ENCODE data around the gene BSN. TPM values are rescaled to one million over a fixed set of nuclear protein-coding genes. Genes with fewer than 3 reads are reported as not detected.

The BSN gene
- total RNA-seq, 1 experiment from 2014 or later: 0.37 TPM

DNA sequence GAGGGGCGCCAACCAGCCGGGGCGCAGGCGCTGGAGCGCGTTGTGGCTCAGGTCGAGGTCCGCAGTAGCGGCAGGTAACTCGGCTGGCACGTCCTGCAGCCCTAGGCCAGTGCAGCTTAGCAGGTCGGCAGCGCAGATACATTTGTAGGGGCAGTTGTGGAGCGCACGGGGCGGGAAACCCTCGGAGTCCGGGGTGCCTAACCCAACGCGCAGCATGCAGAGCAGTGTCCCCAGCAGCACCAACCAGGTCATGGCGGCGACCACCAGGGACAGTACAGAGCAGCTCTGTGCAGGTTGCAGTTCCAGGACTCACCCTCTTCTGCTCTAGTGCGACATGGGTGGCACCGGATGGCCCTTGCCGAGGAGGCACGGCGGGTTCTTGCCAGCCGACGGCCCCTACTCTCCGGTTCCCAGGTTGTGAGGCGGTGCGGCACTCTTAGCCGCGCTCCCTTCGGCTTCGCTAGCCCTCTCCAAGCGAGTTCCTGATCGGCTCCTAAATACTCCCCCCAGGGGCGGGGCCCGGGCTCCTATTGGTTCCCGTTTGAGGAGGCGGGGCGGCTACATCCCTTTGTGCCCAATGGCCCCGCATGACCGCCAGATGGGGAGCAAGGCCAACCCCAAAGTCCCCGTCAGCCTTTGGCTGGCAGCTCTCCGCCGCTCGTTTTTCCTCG, 165.1 kb downstream of the BSN start, which contains the start of gene AMIGO3:
Gene AMIGO3 (minus strand): TSS at position 471 of the 671 bp plus-strand sequence. CDS start 219 bp downstream, at position 252.
- DNase-seq (ENCODE audit: unreplicated experiment): peak; percentile 87
- BruUV-seq (replicated peaks): no TSS peak
- ChIA-PET POLR2A (interaction anchor here (1.4 kb wide), 2 partner anchors 8 to 68 kb away, joined by 4 to 5 read pairs; partner anchors contain the start of gene IP6K1), CTCF (interaction anchor here (0.6 to 0.7 kb wide), 3 partner anchors 7 to 457 kb away, joined by 3 to 5 read pairs (median 3); no protein-coding TSS in a partner anchor)
- Mint-ChIP-seq H3K4me1 (ENCODE audit: insufficient read depth, unreplicated experiment) (peaks cover 12% of the 10 kb centered on the region), H3K36me3 (ENCODE audit: insufficient read depth, unreplicated experiment) (peaks cover 60% of the 10 kb centered on the region), H3K27me3 (ENCODE audit: insufficient read depth, unreplicated experiment) (no peaks in the 10 kb centered on the region), H3K27ac (ENCODE audit: low read depth, unreplicated experiment) (no peak within 1 kb of the TSS), H3K9me3 (ENCODE audit: unreplicated experiment) (no peaks in the 10 kb centered on the region), H3K4me3 (ENCODE audit: unreplicated experiment) (peak within 1 kb of the TSS; percentile 59)
- intact Hi-C loops (cut with micrococcal nuclease): no loop called here
- TF ChIP-seq, protein P1, sequence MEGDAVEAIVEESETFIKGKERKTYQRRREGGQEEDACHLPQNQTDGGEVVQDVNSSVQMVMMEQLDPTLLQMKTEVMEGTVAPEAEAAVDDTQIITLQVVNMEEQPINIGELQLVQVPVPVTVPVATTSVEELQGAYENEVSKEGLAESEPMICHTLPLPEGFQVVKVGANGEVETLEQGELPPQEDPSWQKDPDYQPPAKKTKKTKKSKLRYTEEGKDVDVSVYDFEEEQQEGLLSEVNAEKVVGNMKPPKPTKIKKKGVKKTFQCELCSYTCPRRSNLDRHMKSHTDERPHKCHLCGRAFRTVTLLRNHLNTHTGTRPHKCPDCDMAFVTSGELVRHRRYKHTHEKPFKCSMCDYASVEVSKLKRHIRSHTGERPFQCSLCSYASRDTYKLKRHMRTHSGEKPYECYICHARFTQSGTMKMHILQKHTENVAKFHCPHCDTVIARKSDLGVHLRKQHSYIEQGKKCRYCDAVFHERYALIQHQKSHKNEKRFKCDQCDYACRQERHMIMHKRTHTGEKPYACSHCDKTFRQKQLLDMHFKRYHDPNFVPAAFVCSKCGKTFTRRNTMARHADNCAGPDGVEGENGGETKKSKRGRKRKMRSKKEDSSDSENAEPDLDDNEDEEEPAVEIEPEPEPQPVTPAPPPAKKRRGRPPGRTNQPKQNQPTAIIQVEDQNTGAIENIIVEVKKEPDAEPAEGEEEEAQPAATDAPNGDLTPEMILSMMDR (IDR thresholded peaks at IDR 0.05; ENCODE audit: unreplicated experiment): peak; percentile 12

Other genes starting within 250 kb of the BSN start
- 52.6 and 54.1 TPM in 2 replicates for gene USP4, start 214.4 kb upstream of the BSN start, total RNA-seq (2022)
- gene GPX1, start 196.1 kb upstream of the BSN start, total RNA-seq (2022): 576 and 589 TPM in 2 replicates
- 273 and 298 TPM in 2 replicates for gene RHOA, start 142.5 kb upstream of the BSN start, total RNA-seq (2022)
- 14.0 and 17.2 TPM in 2 replicates for gene TCTA, start 142.1 kb upstream of the BSN start, total RNA-seq (2022)
- 3.7 and 4.9 TPM in 2 replicates for gene AMT, start 132.0 kb upstream of the BSN start, total RNA-seq (2022)
- gene NICN1, start 125.2 kb upstream of the BSN start, total RNA-seq (2022): 9.7 and 19.5 TPM in 2 replicates
- 40.3 and 49.9 TPM in 2 replicates for gene DAG1, start 84.2 kb upstream of the BSN start, total RNA-seq (2022)
- 95.8 and 127 TPM in 2 replicates for gene APEH, start 119.9 kb downstream of the BSN start, total RNA-seq (2022)
- gene MST1, start 135.0 kb downstream of the BSN start, total RNA-seq (2022): 16.3 and 18.2 TPM in 2 replicates
- 47.8 and 48.6 TPM in 2 replicates for gene RNF123, start 135.1 kb downstream of the BSN start, total RNA-seq (2022)
- 0.79 TPM in 1 of 2 replicates, not detected in the other for gene AMIGO3, start 165.2 kb downstream of the BSN start, total RNA-seq (2022)
- gene GMPPB, start 169.5 kb downstream of the BSN start, total RNA-seq (2022): 84.3 and 88.1 TPM in 2 replicates
- gene IP6K1, start 232.1 kb downstream of the BSN start, total RNA-seq (2022): 43.4 and 44.8 TPM in 2 replicates
- 0.44 and 1.1 TPM in 2 replicates for gene CDHR4, start 245.4 kb downstream of the BSN start, total RNA-seq (2022)
- gene INKA1, start 248.8 kb downstream of the BSN start, total RNA-seq (2022): 4.8 and 7.4 TPM in 2 replicates